HG03066 (cell line): ENCODE measurements around the gene PSG1.
"Not testable (repeated sequence)": the region's sequence is repeated elsewhere in the genome, so short reads cannot be mapped to it uniquely, and the experiment has no call there.

ENCODE experiments used
- ATAC-seq: cut with Tn5 transposase; IDR thresholded peaks from one replicate; pipeline ENCODE4 v1.9.1; 2021; ENCODE audit warnings: low read depth; ENCODE audit not compliant: unreplicated experiment

The PSG1 gene

GRCh38 chr19:42879613-42880012 is at the start of gene PSG1:
Gene PSG1 (minus strand): TSS chr19:42879713. CDS start chr19:42879581, 132 bp downstream.
- ATAC-seq = no peak

GRCh38 chr19:42928896-42929295 is 49.4 kb upstream of the PSG1 start:
- no peak for ATAC-seq

- no peak for ATAC-seq
Observed at GRCh38 chr19:42926781-42927180, 47.3 kb upstream of the PSG1 start.

- ATAC-seq = not testable (repeated sequence)
Observed at GRCh38 chr19:42923106-42923505, 43.6 kb upstream of the PSG1 start.

- not testable (repeated sequence) for ATAC-seq
Observed at GRCh38 chr19:42920971-42921370, 41.5 kb upstream of the PSG1 start.

- ATAC-seq = no peak
Observed at GRCh38 chr19:42919757-42920079, 40.2 kb upstream of the PSG1 start.

- ATAC-seq = not testable (repeated sequence)
Observed at GRCh38 chr19:42919070-42919756, 39.7 kb upstream of the PSG1 start.

GRCh38 chr19:42918377-42919069 is 39.0 kb upstream of the PSG1 start:
- ATAC-seq = not testable (repeated sequence)

- not testable (repeated sequence) for ATAC-seq
Observed at GRCh38 chr19:42917634-42918033, 38.1 kb upstream of the PSG1 start, which contains the start of gene PSG6. Gene PSG6 (minus strand): TSS chr19:42917894. CDS start chr19:42917792, 102 bp downstream.

GRCh38 chr19:42916931-42917330 is 37.4 kb upstream of the PSG1 start:
- ATAC-seq = not testable (repeated sequence)

- ATAC-seq = not testable (repeated sequence)
Observed at GRCh38 chr19:42913516-42913915, 34.0 kb upstream of the PSG1 start.

- not testable (repeated sequence) for ATAC-seq
Observed at GRCh38 chr19:42912941-42913340, 33.4 kb upstream of the PSG1 start.

- not testable (repeated sequence) for ATAC-seq
Observed at GRCh38 chr19:42911731-42912130, 32.2 kb upstream of the PSG1 start.

GRCh38 chr19:42906162-42906561 is 26.6 kb upstream of the PSG1 start:
- ATAC-seq = not testable (repeated sequence)

- ATAC-seq = not testable (repeated sequence)
Observed at GRCh38 chr19:42900561-42900960, 21.0 kb upstream of the PSG1 start.

- ATAC-seq = not testable (repeated sequence)
Observed at GRCh38 chr19:42899674-42900073, 20.2 kb upstream of the PSG1 start.

GRCh38 chr19:42899110-42899509 is 19.6 kb upstream of the PSG1 start:
- ATAC-seq = not testable (repeated sequence)

- ATAC-seq = not testable (repeated sequence)
Observed at GRCh38 chr19:42898656-42899055, 19.1 kb upstream of the PSG1 start.

- ATAC-seq = not testable (repeated sequence)
Observed at GRCh38 chr19:42897729-42898128, 18.2 kb upstream of the PSG1 start.

- ATAC-seq = not testable (repeated sequence)
Observed at GRCh38 chr19:42890446-42890845, 10.9 kb upstream of the PSG1 start.

GRCh38 chr19:42887876-42888445 is 8.4 kb upstream of the PSG1 start:
- not testable (repeated sequence) for ATAC-seq
